Stimulated activated CD8-positive, alpha-beta memory T cell treated with anti-CD3 and anti-CD28 coated beads, Interleukin-15, amount 100 ng/mL, for 1 hour (primary cell): Measurements from ENCODE around the gene TMOD2.
A peak's percentile ranks its signal among the peaks of the same experiment; 100 is the strongest.

Source experiments
- DNase-seq: peaks from one replicate; pipeline ENCODE4 v3.0.0-alpha.2; 2020; ENCODE audit warnings: low read depth

Gene TMOD2

GRCh38 chr15:51736069-51736468, 15.3 kb upstream of the TMOD2 start:
- DNase-seq, result no peak

GRCh38 chr15:51736751-51737521, 14.5 kb upstream of the TMOD2 start:
- DNase-seq, result peak; percentile 18

GRCh38 chr15:51737522-51738305, 13.7 kb upstream of the TMOD2 start, which contains the start of gene LYSMD2:
LYSMD2 (minus strand) TSS chr15:51737655; CDS start chr15:51737622, 33 bp downstream.
- peak; percentile 34 for DNase-seq

GRCh38 chr15:51738553-51738952, 12.8 kb upstream of the TMOD2 start:
- no peak for DNase-seq

GRCh38 chr15:51739061-51739712, 12.2 kb upstream of the TMOD2 start:
- DNase-seq, result no peak

GRCh38 chr15:51749307-51749706, 2.1 kb upstream of the TMOD2 start:
- DNase-seq, result no peak

- no peak for DNase-seq
These were observed 1.2 kb upstream of the TMOD2 start for GRCh38 chr15:51750186-51750585.

GRCh38 chr15:51751697-51752683, 593 bp downstream of the TMOD2 start:
- no peak for DNase-seq

GRCh38 chr15:51752888-51753287, 1.5 kb downstream of the TMOD2 start:
- DNase-seq, result no peak

GRCh38 chr15:51754267-51754666, 2.9 kb downstream of the TMOD2 start:
- no peak for DNase-seq

GRCh38 chr15:51755790-51756189, 4.4 kb downstream of the TMOD2 start:
- no peak for DNase-seq

GRCh38 chr15:51756482-51756881, 5.1 kb downstream of the TMOD2 start:
- DNase-seq, result no peak

GRCh38 chr15:51757450-51757849, 6.1 kb downstream of the TMOD2 start:
- DNase-seq, result no peak

- DNase-seq, result no peak
These were observed 7.2 kb downstream of the TMOD2 start for GRCh38 chr15:51758645-51759044.

GRCh38 chr15:51759557-51760070, 8.2 kb downstream of the TMOD2 start:
- no peak for DNase-seq

GRCh38 chr15:51760805-51761204, 9.4 kb downstream of the TMOD2 start:
- DNase-seq, result no peak

- DNase-seq, result no peak
These were observed 14.4 kb downstream of the TMOD2 start for GRCh38 chr15:51765751-51766150.

GRCh38 chr15:51766341-51766740, 14.9 kb downstream of the TMOD2 start:
- DNase-seq, result no peak

- DNase-seq, result no peak
These were observed 16.6 kb downstream of the TMOD2 start for GRCh38 chr15:51768018-51768417.

GRCh38 chr15:51770902-51771301, 19.5 kb downstream of the TMOD2 start:
- no peak for DNase-seq

GRCh38 chr15:51771773-51772172, 20.4 kb downstream of the TMOD2 start:
- no peak for DNase-seq
